Tibial nerve (tissue), 3 donors: ENCODE measurements around the gene ZNF563.

Experiments
- POLR2A ChIP-seq, 2 donors: fragments of 450-650 bp; IDR thresholded peaks; one replicate each; pipeline ENCODE4 v1.6.1; 2017; ENCODE audit warnings: antibody characterized with exemption in 2 of 2, mild to moderate bottlenecking in 2 of 2, moderate library complexity in 2 of 2
- TF ChIP-seq, protein P1 (sequence below), 5 experiments: fragments of 200-600 bp in 3 of 5; fragments of 450-650 bp in 2 of 5; sonication (generic) in 3 of 5; IDR thresholded peaks; one replicate each; pipeline ENCODE4 v1.5.1; 2016 to 2019; ENCODE audit warnings: antibody characterized with exemption in 5 of 5, mild to moderate bottlenecking in 3 of 5, moderate library complexity in 2 of 5

DNA sequence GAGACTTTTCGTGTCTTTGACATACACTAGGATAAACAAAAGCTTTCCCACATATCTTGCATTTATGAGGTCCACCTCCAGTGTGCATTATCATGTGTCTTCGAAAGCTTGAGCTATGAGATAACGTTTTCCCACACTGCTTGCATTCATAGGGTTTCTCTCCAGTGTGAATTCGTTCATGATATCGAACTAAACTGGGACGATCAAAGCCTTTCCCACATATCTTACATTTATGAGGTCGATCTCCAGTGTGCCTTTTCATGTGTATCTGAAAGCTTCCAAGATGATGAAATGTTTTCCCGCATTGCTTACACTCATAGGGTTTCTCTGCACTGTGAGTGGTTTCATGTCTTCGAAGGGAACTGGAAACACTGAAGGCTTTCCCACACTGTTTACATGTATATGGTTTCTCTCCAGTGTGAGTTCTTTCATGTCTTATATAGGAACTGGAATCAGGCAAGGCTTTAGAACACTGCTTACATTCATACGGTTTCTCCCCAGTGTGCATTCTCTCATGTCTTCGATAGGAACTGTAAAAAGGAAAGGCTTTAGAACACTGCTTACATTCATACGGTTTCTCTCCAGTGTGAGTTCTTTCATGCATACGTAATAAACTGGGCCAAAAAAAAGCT is 14.5 kb downstream of the ZNF563 start:
- no peak for TF ChIP-seq POLR2A (IDR thresholded peaks at IDR 0.05)
- TF ChIP-seq, protein P1, sequence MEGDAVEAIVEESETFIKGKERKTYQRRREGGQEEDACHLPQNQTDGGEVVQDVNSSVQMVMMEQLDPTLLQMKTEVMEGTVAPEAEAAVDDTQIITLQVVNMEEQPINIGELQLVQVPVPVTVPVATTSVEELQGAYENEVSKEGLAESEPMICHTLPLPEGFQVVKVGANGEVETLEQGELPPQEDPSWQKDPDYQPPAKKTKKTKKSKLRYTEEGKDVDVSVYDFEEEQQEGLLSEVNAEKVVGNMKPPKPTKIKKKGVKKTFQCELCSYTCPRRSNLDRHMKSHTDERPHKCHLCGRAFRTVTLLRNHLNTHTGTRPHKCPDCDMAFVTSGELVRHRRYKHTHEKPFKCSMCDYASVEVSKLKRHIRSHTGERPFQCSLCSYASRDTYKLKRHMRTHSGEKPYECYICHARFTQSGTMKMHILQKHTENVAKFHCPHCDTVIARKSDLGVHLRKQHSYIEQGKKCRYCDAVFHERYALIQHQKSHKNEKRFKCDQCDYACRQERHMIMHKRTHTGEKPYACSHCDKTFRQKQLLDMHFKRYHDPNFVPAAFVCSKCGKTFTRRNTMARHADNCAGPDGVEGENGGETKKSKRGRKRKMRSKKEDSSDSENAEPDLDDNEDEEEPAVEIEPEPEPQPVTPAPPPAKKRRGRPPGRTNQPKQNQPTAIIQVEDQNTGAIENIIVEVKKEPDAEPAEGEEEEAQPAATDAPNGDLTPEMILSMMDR (IDR thresholded peaks at IDR 0.05) = no peak
